AG09319 (cell line): Measurements from ENCODE around the gene PLEKHA4.

Experiments
- DNase-seq: peaks from one replicate; pipeline ENCODE4 v3.0.0-alpha.2; 2010; ENCODE audit warnings: low read depth; ENCODE audit errors: extremely low read depth
- CTCF ChIP-seq: IDR thresholded peaks from 2 replicates; pipeline ENCODE4 v1.5.1; 2011; ENCODE audit warnings: low read depth, mild to moderate bottlenecking, inconsistent platforms, low read length, moderate library complexity

The PLEKHA4 gene

GRCh38 chr19:48806818-48807589 is 61.4 kb downstream of the PLEKHA4 start:
- DNase-seq = no peak
- no peak for TF ChIP-seq CTCF

GRCh38 chr19:48806518-48806817 is 61.9 kb downstream of the PLEKHA4 start:
- TF ChIP-seq CTCF = no peak
- DNase-seq = no peak

- no peak for DNase-seq
- no peak for TF ChIP-seq CTCF
Measured at GRCh38 chr19:48805452-48805851, 63.0 kb downstream of the PLEKHA4 start.

GRCh38 chr19:48804496-48804895 is 63.9 kb downstream of the PLEKHA4 start:
- TF ChIP-seq CTCF = no peak

GRCh38 chr19:48802623-48803022 is 65.8 kb downstream of the PLEKHA4 start:
- DNase-seq = no peak
- no peak for TF ChIP-seq CTCF

More at GRCh38 chr19:48804496-48804895, 63.9 kb downstream of the PLEKHA4 start:
- DNase-seq = no peak

GRCh38 chr19:48799358-48800300 is 68.8 kb downstream of the PLEKHA4 start:
- DNase-seq = no peak
- no peak for TF ChIP-seq CTCF

- no peak for DNase-seq
- no peak for TF ChIP-seq CTCF
Measured at GRCh38 chr19:48798937-48799336, 69.5 kb downstream of the PLEKHA4 start.
